ENCODE results near the gene CSNK2A3.
"Not testable (repeated sequence)": the region's sequence is repeated elsewhere in the genome, so short reads cannot be mapped to it uniquely, and the experiment has no call there.

Gene CSNK2A3

GRCh38 chr11:11379661-11380060 is 26.6 kb upstream of the CSNK2A3 start:
- no peak for DNase-seq (ENCODE audit: low read depth)

- DNase-seq (ENCODE audit: low read depth), result no peak
These were observed 25.3 kb upstream of the CSNK2A3 start for GRCh38 chr11:11378184-11378940.

DNA sequence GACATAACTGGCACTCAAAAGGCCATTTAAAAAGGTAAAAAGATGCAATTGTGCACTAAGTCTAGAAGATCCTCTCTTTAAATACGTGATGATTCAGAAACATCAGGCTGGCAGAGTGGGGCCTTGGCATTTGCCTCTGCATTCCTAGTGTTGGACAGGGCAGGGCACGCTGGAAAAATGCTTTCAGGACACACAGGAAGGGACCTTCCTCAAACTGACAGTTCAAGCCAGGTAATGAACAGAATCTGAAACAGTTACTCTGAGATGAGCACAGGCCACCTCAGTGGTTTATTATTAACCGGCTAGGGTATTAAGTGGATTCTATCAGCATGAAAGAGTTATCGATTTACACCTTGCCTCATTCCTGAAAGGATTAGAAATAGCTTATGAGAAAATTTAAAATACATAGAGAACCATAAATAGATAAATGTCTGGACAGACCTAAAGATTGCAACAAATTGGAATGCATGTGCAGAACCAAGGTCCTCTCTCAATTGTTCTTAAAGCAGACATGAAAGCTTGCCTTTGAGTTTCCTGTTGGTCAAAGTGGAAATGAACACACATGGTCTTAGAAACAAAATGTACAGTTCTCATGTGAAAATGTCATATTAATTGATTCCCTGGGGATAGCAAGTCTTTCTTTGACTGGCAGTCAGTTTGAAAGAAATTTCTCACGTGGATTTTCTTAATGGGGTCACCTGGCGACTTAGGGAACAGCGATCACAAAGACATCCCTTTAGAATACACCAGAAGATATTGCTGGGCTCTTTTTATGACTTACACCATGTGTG is 21.5 kb upstream of the CSNK2A3 start:
- DNase-seq (ENCODE audit: low read depth), result no peak

- DNase-seq (ENCODE audit: low read depth), result no peak
These were observed 20.9 kb upstream of the CSNK2A3 start for GRCh38 chr11:11373934-11374333.

DNA sequence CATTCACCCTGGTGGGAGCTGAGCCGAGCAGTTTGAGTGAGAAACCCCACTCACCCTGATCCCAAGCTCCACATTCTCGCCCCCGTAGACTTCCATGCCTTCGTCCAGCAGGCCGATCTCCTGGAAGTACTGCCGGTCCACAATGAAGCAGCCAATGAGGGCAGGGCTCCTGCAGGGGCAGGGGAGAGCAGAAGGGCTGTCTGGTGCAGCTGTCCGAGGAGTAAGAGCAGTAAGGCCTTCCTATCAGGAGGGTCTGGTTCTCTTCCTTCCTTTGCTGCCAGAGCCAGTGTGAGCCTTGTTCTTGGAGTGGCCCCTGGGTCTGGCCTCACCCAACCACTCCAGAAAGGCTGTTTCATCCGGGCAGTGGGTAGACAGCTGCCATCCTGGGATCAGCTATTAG is 19.4 kb upstream of the CSNK2A3 start:
- DNase-seq (ENCODE audit: low read depth), result no peak

- no peak for DNase-seq (ENCODE audit: low read depth)
These were observed 17.9 kb upstream of the CSNK2A3 start for GRCh38 chr11:11370962-11371303.

- no peak for DNase-seq (ENCODE audit: low read depth)
These were observed 17.4 kb upstream of the CSNK2A3 start for GRCh38 chr11:11370255-11370961.

- no peak for DNase-seq (ENCODE audit: low read depth)
These were observed 13.7 kb upstream of the CSNK2A3 start for GRCh38 chr11:11366793-11367192.

DNA sequence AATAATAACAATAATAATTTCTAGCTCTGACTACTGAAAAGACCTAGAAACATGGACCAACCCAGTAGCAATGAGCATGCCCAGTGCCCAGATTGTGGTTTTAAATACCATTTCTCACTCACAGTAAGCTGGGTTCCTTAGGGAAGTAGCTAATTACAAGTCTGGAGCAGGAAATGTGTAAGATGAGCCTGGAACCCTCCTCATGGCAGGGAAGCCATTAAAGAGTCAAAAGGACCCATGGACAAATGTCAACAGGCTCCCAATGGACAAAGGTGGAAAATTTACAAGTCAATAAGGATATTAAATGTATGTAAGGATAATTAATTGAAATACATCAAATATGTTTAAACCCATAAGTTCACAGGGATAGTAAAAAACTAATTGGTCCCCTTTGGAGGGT is 10.6 kb upstream of the CSNK2A3 start:
- DNase-seq (ENCODE audit: low read depth), result no peak

DNA sequence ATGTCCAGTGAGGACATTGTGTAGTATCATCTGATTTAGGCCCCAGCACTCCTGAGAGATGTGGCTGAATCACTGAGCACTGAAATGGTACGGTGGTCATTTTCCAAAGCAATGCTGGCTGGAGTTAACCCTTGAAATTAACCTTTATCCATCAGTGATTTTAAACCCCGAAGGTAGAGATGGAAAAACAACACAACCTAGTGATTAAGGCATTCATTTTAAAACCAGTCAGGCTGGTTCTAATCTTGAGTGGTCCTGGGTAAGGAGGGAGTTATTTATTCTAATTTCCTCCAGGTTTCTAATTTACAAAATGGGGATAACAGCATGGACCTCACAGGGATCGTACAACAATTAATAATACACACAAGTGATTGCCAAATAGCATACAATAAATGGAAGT is 6.6 kb upstream of the CSNK2A3 start:
- no peak for DNase-seq (ENCODE audit: low read depth)

DNA sequence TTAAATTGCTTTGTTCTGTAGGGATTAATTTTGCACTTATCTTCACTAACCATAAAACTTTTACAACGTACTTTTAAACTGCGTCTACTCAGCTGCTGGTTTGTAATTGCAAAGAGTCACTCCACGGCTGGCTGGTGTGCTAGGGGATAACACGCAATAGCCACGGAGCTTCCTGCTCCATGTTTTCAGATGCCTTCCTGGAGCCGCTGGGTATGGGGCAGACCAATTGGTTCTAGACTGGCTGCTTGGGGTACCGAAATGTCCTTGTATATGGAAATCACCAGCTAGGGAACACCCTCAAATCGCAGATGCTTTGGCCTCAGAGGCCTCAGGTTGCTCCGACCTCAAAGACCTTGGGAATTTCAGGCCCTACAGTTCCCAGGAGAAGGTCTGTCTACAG is 3.8 kb upstream of the CSNK2A3 start:
- no peak for DNase-seq (ENCODE audit: low read depth)

DNA sequence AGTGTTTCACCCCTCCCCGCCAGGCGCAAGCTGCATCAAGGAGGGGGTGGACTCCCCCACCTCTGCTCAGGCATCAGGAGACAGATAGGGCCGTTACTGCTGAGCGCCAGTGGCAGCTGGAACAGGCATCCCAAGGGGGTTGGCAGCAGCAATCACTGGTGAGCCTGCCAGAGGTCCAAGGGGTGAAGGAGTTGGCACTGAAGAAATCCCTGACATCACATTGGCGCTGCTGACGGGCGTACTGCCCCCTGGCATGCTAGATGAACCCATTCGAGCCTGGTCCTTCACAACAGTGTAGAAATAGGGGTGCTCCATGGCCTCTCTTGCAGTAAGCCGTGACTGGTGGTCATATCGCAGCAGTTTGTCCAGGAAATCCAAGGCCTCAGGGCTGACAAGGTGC is 1.2 kb downstream of the CSNK2A3 start:
- DNase-seq (ENCODE audit: low read depth), result not testable (repeated sequence)

DNA sequence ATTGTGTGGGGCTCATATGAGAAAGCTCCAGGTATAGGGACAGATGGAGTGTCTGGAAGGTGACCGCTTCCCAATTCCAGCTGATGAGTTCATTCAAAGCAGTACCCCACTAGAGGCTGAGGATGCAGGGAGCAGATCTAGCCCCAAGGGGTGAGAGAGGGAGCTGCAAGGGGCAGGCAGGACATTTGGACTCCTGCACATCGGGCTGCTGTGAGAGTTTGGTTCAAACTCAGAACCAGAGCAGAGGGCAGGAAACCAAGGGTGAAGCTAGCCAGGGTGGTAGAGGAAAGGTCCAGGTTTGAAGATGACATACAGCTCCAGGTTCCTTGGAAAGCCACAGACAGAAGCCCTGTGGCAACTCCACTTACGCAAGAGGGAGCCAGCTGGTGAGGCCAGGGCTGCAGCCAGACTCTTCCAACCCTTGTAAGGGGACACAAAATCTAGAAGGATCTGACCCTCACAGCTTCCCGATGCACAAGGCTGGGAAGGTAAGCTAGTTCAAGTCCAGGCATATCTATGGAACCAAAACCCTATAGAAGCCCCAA is 1.9 kb downstream of the CSNK2A3 start:
- no peak for DNase-seq (ENCODE audit: low read depth)

DNA sequence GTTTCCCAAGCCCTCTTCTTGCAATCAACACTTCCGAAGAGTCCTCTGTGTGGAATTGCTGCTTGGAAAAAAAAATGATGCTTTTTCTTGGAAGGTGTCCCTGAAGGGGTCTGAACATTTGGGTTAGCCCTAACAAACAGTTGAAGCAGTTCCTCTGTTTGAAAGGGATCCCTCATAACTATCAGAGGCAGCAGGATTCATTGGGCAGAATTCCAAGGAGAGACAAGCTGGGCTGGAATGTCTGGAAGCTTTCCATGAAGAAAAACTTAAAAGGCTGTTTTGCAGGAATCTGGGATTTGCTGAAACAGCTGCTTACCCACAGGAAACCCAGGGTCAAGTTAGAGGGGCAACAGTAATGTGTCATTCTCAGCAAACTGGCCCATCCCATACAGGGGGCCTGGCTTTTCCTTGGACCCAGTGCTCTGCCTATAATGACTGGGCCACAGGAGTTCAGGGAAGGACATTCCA is 3.1 kb downstream of the CSNK2A3 start:
- no peak for DNase-seq (ENCODE audit: low read depth)

DNA sequence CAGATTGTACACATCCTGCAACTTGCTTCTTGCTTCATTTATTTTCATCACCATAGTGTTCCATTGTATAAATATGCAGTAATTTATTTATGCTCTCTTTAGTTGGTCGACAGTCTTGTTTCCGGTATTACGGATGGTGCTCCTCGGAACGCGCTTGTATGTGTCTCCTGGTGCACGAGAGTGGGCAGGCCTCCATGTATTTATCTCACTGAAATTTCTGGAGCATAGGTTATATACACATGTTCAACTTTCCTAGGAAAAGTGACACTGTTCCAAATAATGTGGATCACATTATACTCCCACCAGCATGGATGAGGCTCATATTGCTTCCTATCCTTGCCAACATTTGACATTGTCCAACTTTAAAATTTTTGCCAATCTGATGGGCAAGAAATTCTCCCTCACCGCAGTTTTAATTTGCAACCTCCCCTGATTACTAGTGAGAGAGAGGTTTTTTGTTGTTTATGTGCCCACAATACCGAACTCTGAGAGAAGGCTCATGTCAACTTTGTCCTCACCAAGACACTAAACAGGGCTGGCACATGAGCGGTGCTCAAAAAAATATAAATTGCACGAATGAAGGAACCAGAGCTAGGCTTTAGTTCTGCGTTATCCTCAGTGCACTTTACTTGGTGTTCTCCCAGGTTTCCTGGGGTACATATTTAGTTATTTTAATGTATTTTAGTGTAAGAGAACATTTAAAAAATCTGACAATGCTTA is 3.8 kb downstream of the CSNK2A3 start:
- DNase-seq (ENCODE audit: low read depth), result no peak

DNA sequence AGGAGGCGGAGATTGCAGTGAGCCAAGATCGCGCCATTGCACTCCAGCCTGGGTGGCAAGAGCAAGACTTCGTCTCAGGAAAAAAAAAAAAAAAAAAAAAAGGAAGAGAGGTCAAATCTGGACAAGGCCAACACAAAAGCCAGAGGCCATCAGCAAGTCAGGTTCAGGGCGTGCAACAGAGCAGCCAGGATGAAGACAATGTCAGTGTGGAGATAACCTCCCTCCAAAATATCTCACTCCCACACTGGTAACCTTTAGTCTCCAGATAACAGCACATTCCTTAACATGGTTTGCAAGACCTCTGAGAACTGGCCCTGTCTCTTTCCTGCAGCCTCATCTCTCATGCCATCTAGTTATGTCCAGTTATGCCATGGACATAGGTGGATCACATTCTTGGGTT is 4.7 kb downstream of the CSNK2A3 start:
- no peak for DNase-seq (ENCODE audit: low read depth)

DNA sequence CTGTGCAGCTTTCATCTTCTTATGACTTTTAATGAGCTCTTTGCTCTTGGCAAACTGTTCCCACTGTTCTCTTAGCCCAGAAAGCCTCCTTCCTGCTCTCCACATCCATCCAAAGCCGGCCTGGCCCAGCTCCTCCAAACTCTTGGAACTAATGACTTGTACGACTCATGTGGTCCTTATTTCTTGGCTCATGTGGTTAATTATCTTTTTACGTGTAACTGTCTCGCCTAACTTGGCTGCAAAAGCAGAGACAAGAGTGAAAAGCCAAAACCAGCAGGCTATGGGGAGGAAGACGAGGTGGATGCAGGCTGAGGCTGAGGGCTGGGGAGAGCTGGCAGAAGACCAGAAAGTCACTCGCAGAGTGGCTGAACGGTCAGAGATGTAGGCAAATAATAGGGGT is 5.5 kb downstream of the CSNK2A3 start:
- no peak for DNase-seq (ENCODE audit: low read depth)

DNA sequence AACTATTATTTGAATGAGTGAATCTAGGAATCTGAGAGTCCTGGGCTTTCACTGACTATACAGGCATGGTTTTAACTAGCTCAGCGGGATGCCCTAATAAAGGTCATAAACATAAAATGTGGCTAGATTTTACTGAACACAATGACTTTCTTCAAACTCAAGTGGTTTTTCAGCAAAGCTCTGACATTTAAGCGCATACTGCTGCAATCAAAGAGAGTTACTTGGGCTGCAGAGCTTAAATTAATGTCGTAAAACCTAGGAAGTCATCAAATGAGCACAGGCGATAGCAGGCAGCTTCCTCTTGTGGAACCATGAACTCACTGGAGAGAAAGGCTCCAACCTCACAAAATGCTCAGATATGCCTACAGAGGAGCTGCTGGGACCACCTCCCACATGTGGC is 6.7 kb downstream of the CSNK2A3 start:
- no peak for DNase-seq (ENCODE audit: low read depth)

GRCh38 chr11:11345099-11345498 is 8.0 kb downstream of the CSNK2A3 start:
- no peak for DNase-seq (ENCODE audit: low read depth)

GRCh38 chr11:11344045-11344444 is 9.0 kb downstream of the CSNK2A3 start:
- no peak for DNase-seq (ENCODE audit: low read depth)

DNA sequence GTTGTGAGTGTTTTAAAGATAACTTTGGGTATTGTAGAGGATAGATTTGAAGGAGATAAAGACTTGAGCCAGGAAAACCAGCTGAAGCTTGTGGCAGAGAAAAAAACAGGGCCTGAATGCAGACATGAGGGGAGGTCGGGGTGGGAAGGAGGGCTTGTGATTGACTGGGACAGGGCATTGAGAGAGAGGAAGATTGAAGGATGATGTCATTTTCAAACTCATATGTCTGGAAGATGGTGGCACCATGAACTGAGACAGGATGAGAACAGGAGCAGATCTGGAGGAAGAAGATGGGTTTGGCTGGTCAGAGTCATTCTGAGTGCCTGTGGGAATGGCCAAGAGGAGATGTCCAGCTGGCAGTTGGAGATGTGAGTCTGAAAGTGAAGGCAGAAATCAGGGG is 14.7 kb downstream of the CSNK2A3 start:
- no peak for DNase-seq (ENCODE audit: low read depth)

DNA sequence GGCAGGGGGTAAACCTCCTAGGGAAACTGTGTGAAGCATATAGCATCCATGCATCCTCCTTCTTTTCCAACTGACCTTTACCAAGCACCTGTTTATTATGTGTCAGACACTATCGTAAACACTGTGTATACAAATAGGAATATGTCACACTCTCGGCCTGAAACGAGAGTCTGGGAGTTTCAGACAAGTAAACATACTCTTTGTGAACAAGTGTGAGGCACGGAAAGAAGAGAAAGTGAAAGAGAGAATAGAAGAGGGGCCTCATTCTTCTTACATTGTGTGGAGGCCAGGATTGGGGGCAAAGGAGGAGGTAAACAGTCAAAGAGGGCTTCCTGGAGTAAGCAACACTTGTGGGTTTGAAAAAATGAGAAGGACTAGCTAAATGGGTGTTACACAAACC is 16.4 kb downstream of the CSNK2A3 start:
- DNase-seq (ENCODE audit: low read depth), result no peak

Measured in stimulated activated CD8-positive, alpha-beta memory T cell treated with anti-CD3 and anti-CD28 coated beads, Interleukin-15, amount 100 ng/mL, for 1 hour (primary cell).